Esophagus muscularis mucosa (tissue), 4 donors: ENCODE measurements around the gene TMEM255B.

Source experiments
- CTCF ChIP-seq, 3 experiments: fragments of 200-600 bp in 2 of 3; fragments of 450-650 bp in 1 of 3; sonication (generic) in 2 of 3; IDR thresholded peaks; one replicate each; pipeline ENCODE4 v1.5.1; 2017 to 2019; ENCODE audit warnings: antibody characterized with exemption in 3 of 3, mild to moderate bottlenecking in 2 of 3, moderate library complexity in 1 of 3
- EP300 ChIP-seq: sonication (generic); formaldehyde crosslinking; IDR thresholded peaks from one replicate; pipeline ENCODE4 v1.6.1; 2017; ENCODE audit warnings: antibody characterized with exemption
- POLR2A ChIP-seq: fragments of 450-650 bp; IDR thresholded peaks from one replicate; pipeline ENCODE4 v1.6.1; 2017; ENCODE audit warnings: antibody characterized with exemption, moderate library complexity, mild to moderate bottlenecking, low read depth
- POLR2AphosphoS5 ChIP-seq, 2 donors: sonication (generic); formaldehyde crosslinking; IDR thresholded peaks; one replicate each; pipeline ENCODE4 v1.6.1; 2017; ENCODE audit warnings: antibody characterized with exemption in 2 of 2

GRCh38 chr13:113746671-113747070 lies 12.4 kb upstream of the TMEM255B start:
- TF ChIP-seq CTCF (IDR thresholded peaks at IDR 0.05) = no peak
- no peak for TF ChIP-seq POLR2A
- TF ChIP-seq EP300 = no peak
- TF ChIP-seq POLR2AphosphoS5 (IDR thresholded peaks at IDR 0.05) = no peak
